Renal pelvis (tissue), 12 donors: Measurements from ENCODE around the gene NRGN. TPM values are rescaled to one million over a fixed set of nuclear protein-coding genes. Genes with fewer than 3 reads are reported as not detected.
A peak's percentile ranks its signal among the peaks of the same experiment; 100 is the strongest.

Source experiments
- DNase-seq: peaks from one replicate; pipeline ENCODE4 v3.0.0-alpha.2; 2013
- long read RNA-seq, 16 experiments: transcript quantifications; one replicate each; lab custom pipeline, GENCODE V29; 2026
- polyA plus RNA-seq, 3 donors: library from polyadenylated mRNA; unstranded; fragments of 120-200 nt; gene quantifications; one replicate each; pipeline ENCODE4 v1.2.1, GENCODE V29; 2013; ENCODE audit not compliant: insufficient read length in 3 of 3

The NRGN gene
- polyA plus RNA-seq: 10 to 100 TPM; 17.8 to 27.5 (median 19.6) TPM
- long read RNA-seq, donor 1, partial matches to known transcripts: 0 of 14 reads
- long read RNA-seq, donor 1, other reads (novel, unspliced or antisense): 14 of 14 reads
- long read RNA-seq, donor 2, partial matches to known transcripts: 0 of 19 reads
- long read RNA-seq, donor 2, other reads (novel, unspliced or antisense): 19 of 19 reads
- long read RNA-seq, donor 3, partial matches to known transcripts: 0 of 17 reads
- long read RNA-seq, donor 3, other reads (novel, unspliced or antisense): 17 of 17 reads
- long read RNA-seq, donor 4, partial matches to known transcripts: 7 of 39 reads
- long read RNA-seq, donor 4, other reads (novel, unspliced or antisense): 32 of 39 reads
- long read RNA-seq, donor 5, partial matches to known transcripts: 9 of 15 reads
- long read RNA-seq, donor 5, other reads (novel, unspliced or antisense): 6 of 15 reads
- long read RNA-seq, donor 6, partial matches to known transcripts: 7 of 14 reads
- long read RNA-seq, donor 6, other reads (novel, unspliced or antisense): 7 of 14 reads
- long read RNA-seq, donor 7, partial matches to known transcripts: 0 of 18 reads
- long read RNA-seq, donor 7, other reads (novel, unspliced or antisense): 18 of 18 reads
- long read RNA-seq, donor 8: 0 reads
- long read RNA-seq, donor 9, partial matches to known transcripts: 0 of 13 reads
- long read RNA-seq, donor 9, other reads (novel, unspliced or antisense): 13 of 13 reads
- long read RNA-seq, donor 10, partial matches to known transcripts: 0 of 10 reads
- long read RNA-seq, donor 10, other reads (novel, unspliced or antisense): 10 of 10 reads
- long read RNA-seq, donor 11, partial matches to known transcripts: 12 of 23 reads
- long read RNA-seq, donor 11, other reads (novel, unspliced or antisense): 11 of 23 reads
- long read RNA-seq, donor 12, partial matches to known transcripts: 100 of 135 reads
- long read RNA-seq, donor 12, other reads (novel, unspliced or antisense): 35 of 135 reads
- long read RNA-seq, donor 13, partial matches to known transcripts: 0 of 5 reads
- long read RNA-seq, donor 13, other reads (novel, unspliced or antisense): 5 of 5 reads
- long read RNA-seq, donor 14: 0 reads
- long read RNA-seq, donor 15, partial matches to known transcripts: 105 of 199 reads
- long read RNA-seq, donor 15, other reads (novel, unspliced or antisense): 94 of 199 reads
- long read RNA-seq, donor 16, partial matches to known transcripts: 5 of 16 reads
- long read RNA-seq, donor 16, other reads (novel, unspliced or antisense): 11 of 16 reads

DNA sequence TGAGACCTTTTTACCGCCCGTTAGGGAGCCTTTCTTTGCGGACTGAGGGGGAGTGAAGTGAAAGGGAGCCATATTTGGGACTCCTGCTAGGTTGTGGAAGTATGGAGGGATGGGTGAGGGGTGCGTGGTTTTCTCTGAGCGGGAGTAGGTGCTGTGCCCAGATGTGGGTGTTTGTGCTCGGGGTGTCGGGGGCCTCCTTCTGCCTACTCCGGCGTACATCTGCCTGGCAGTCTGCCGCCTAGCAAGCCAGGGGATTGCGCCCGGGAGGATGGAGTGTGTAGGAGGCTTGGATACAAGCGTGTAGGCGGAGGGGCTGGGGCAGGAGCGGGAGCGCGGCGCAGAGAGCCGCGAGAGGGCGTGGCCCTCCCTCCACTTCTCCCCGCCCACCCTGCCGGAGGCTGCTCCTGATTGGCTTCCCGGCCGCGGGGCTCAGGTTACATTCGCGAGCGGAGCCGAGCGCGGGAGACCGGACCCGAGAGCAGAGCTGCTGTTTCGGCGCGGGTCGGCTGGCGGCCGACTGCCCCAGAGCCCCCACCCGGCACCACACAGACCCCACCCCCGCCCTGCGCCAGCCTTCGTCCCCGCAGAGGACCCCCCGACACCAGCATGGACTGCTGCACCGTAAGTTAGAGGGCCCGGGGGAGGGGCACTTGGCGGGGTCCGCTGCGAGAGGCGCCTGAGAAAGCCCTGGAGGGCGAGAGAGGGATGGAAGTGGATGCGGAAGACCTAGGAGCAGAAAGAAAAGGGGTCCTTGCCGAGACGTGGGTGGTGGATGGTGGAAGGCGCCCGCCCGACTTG lies at the start of gene NRGN:
TSS of gene NRGN (plus strand) at position 464 of the 798 bp plus-strand sequence. CDS start at position 607, 143 bp downstream.
- peak; percentile 95 for DNase-seq

DNA sequence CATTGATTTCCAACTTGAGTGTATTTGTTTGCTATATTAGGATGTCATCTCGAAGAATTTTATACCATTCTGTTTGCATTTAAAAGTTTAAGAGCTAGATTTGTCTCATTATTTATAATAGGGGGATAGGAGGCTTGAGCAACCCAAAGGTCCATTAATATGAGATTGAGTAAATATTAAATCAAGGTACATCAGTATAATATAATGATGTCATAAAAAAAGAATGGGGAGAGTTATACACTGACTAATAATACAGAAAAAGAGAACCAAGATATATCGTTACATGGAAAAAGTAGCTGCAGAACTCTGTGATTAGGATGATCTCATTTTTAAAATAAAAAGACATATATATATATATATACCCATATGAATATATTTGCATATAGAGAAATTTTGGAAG lies 46.6 kb upstream of the NRGN start:
- DNase-seq: no peak

DNA sequence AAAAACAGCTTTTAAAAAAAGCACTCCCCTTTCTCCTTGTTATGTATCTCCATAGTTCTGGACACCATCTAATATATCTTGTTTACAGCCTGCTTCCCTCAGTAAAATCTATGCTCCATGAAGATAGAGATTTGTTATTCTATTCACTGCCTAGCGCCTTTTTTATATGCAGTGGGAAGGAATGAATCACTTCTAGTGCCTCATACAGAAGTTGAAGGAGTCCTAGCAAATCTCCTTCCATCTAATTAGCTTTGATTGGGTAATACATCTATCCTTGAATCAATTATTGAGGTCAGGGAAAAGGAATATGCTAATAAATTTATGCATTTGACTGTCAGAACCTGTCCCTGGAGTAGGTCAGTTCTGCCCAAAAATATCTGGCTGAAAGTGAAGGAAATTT lies 40.2 kb upstream of the NRGN start:
- no peak for DNase-seq

DNA sequence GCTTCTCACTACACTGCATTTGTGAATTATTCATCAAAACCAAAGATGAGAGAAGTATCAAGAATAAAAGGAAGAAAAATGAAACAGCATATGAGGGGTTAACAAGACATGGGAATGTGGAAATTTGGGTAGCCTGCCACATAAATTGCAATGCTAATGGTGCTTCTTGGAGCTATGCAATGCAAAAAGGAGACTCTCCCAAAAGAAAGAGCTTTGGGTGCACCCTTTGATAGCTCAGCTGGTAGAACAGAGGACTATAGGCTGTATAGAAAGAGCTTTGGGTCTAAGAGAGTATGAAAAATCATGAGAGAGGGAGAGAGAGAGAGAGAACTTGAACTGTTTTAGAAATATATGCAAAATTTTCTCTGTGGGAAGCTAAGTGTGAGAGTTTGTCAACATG lies 39.7 kb upstream of the NRGN start:
- no peak for DNase-seq

DNA sequence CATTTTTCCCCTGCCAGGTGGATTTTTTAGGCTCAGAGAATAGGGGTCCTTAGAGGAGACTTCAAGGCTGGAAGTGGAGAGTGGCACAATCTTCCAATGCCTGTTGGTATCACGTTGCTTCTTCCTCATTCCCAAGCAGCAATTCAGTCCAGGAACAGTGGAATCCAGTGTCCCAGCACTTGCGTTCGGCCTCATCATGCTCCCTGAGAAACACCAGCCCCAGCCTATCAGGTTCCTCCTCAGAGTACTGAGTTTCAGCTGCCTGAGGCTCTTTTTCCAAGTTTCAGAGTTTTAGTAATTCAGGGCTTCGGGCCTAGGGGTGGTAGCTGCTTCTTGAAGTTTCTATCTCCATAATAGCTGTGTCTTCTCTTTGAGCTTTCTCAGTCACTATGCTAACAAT lies 31.9 kb upstream of the NRGN start:
- DNase-seq: no peak

DNA sequence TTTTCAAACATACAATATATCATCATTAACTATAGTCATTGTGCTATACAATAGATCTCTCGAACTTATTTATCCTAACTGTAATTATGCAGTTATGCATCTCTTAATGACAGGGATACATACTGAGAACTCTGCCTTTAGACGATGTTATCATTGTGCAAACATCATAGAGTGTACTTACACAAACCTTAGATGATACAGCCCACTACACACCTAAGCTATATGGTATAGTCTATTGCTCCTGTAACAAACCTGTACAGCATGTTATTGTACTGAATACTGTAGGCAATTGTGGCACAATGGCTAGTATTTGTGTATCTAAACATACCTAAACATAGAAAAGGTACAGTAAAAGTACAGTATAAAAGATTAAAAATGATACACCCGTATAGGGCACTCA lies 27.4 kb upstream of the NRGN start:
- DNase-seq: no peak

DNA sequence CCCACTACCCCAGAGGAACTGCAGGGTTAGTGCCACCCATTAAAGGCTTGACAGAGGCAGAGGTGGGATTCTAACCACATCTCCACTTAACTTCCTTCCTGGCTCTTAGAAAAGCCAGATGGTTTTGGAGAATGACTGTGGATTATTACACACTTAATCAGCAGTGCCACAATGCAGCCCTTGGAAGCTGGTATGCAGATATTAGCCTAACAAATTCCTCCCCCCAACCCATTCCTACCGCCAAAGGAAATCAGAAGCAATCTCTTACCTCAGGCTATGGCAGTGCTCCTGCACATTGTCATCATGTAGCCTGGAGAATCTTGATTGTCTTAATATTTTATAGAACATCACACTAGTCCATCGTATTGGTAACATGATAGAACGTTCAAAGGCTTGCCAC lies 23.2 kb upstream of the NRGN start:
- DNase-seq: no peak

DNA sequence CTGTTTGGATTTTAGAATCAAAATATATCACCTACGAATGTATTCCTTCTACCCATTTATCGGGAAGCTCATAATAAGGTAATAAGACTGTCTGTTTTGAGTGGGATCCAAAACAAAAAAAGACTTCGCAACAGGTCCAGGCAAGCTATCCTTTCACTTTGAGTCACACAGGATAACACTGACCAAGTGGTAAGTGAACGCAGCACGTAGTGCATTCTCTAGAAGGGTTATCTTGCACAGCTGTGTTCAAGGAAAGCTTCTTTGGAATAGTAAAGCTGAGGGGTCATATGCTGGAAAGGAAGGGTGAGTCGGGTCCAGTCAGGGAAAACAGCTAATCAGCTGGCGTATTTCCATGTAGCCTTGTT lies 22.3 kb upstream of the NRGN start:
- DNase-seq: no peak

DNA sequence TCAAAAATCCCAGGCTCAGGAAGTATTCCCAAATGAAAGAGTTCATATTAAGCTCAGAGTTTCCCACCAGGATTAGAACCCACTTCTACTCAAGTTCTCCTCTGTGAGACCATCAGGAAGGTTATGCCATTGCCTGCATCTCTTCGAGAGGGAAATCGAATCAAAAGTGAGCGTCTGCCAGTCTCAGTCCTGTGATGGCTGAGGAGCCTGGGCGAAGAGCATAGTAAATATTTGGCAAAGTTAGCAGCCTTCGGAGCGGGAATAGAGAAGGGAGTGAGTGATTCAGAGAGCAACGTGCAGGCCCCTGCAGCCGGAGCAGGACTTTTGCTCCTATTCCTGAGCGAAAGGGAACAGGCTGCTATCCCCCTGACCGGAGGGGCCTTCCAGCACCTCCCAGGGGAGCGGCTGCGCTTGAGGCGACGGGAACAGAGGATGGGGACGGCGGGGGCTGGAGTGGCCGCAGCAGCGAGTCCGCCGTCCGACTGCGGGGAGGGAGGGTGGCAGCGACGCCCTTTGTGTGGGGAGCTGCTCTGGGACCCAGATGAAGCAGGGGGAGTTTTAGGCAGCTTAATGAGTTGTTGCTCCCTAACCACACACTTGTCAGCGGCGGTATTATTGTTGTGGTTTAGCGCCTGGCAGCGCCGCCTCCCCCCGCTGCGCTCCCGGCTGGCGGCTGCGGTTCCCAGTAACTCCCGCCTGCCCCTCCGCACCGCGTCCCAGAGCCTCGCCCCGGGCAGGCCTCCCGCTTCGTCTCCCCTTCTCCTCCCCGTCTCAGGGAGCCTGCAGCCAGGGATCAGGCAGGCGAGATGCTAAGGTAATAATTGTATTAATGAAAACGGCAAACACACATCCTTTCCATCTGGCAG lies 21.7 kb upstream of the NRGN start:
- DNase-seq: peak; percentile 27

DNA sequence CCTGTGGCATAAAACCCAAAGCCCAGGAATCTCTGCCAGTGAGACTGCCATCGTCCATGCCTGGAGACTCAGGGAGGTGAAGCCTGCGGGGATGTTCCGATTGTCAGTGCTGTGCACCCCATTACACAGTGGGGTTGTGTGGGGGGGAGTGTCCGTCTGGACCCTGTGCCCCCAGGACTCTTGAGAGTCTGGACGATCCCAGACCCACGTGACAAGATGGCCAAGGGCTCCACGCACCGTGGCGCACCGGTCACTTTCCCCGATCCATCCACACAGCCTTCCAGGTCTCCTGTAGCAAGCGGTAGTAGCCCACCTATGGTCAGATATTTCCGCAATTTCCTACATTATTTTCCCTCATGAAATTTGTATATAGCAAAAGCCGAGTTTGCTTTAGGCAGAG lies 20.9 kb upstream of the NRGN start:
- DNase-seq: no peak

DNA sequence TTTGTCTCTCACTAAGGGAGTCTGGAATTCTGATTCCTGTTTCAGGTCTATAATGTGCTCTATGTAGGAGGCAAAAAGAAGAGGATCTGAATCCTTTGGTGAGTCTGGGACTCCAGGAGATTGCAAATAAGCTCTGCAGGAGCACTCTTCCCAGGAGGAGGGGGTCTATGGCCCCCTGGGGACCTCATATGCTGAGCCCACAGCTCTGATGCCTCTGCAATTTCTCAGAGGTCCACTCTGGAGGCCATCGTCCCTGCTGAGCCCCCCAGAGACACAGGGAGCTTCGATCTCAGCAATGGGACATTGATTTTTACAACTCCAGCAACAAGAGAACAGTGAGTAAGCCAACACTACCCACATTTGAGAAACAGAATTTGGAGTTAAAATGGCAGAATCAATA lies 20.2 kb upstream of the NRGN start:
- DNase-seq: no peak

DNA sequence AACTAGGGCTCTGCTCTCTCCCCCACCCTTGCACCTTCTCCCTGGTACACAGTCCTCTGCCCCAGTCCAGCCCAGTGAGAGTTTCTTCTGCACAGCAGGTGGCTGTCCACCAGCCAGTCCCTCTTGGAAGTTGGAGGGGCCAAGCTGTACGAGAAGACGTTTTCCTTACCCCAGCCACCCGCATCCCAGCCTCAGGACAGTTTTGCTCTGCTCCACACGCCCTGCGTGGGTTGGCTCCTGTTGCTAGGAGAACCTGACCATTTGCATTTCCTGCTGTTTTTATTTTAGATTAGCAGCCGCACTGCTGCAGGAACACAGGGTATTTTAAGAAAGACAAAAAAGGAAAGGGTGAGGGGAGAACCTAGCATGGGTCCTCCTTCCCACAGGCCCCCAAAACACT lies 17.6 kb upstream of the NRGN start:
- no peak for DNase-seq

DNA sequence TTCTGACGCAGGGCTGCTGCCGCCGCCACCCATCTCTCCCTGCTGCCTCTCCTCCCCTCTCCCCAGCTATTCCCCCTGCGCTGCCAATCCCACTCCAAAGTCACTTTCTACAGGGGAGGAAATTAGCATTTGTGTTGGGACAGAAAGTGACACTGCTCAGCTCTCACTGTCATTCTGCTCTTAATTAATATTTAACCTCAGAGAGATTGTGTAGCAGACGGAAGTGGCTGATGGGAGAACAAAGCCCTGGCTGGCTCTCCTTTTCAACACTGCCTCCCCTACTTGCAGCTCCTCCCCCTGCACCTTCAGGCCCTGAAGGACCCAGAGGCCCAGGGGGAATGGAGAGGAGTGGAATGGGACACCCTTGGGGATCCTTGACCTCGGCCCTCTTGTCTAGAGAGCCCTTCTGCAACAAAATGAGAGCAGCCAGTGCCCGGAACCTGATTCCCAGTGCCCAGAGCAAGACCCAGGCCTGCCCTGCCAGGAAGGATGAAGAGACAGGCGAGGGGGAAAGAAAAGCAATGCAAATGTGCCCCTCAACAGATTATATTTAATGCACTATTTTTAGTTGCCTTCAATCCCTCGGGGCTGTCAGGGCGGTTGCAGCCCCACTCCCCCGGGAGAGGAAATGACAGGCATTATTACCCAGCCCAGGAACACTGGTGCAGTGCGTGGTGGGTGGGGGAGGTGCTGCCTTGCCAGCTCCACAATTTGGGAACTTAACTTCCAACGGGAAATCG lies 14.6 kb upstream of the NRGN start:
- DNase-seq: no peak

DNA sequence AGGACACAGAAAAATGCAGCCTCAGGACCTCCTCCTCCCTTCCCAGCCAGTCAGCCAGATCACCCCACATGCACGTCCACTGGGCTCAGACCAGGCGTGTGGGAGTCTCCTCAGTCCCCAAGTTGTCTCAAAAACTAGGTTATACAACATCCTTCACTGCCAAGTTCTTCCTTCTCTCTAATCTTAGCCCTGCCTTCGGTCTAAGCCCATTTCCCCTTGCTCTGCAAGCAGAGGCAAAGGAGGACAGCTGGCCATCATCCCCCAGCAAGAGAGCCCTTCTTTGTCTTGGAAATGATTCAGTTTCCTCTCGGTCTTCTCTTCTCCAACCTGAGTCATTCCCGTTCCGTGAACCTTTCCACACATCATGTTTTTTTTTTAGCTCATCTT lies 14.0 kb upstream of the NRGN start:
- no peak for DNase-seq

DNA sequence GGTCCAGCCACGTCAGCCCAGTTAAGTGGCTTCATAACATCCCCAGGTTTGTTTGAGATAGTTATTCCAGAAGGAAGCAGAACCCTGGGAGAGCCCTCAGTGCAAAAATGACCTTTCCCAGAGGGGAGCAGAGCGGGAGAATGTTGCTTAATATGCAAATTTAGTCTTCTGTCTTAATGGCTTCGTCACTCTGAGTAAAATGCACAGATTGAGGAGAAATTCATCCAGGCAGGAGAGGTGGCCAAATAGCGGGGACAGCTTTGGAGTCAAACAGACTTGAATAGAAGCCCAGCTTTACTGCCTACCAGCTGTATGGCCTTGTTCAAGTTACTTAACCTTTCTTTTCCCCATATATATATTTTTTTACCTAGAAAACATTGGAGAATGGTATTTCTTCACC lies 12.3 kb upstream of the NRGN start:
- DNase-seq: no peak

DNA sequence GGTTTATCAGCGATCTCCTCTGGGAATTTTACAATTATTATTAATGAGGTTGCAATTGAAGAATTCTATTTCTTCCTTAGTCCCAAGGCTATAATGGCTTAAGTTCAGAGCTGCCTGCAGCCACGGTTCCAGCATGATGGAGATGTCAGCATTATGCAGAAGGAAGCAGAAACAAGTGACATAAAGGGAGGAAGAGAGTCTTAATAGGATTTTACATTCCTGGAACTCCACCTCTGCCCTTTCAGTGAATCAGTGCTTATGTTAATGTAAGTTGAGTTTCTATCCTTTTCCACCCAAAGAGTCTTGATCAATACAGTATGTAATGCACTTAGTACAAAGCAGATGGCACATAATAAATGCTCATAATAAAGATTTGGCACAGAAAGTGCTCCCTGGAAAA lies 11.6 kb upstream of the NRGN start:
- no peak for DNase-seq

DNA sequence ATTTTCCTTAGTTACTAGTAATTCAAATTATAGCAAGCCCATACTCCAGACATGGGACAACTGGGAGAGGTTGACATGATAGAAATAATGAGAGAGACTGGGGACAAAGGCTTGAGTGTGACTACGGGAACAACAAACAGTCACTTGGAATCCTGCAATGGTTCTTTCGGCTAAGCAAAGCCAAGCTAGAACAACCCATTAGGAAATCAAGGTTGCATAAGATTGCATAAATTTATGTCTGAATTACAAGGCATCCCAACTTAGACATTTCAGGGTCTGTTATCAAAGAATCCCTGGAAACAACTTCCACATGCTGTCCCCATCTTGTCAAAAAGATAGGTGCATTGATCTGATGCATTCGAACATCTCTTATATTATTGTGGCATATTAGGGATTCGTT lies 10.2 kb upstream of the NRGN start:
- DNase-seq: no peak

DNA sequence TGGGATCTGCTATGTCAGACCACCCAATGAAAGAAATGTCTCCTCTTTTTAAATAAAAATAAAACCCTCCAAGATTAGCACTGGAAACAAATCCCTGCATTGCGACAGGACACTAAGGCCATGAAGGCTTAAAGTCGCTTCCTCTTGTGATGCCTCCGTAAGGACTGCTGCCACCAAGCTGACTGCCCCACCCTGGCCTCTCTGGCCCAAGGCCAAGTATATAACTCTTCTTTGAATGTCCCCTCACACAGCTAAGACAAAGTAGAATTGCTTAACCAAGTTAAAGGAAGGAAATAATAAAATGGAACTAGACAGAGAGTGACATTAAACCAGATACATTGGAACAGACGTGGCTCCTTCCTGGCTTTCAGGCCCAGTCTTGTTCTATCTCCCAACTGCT lies 7.5 kb upstream of the NRGN start:
- DNase-seq: no peak

DNA sequence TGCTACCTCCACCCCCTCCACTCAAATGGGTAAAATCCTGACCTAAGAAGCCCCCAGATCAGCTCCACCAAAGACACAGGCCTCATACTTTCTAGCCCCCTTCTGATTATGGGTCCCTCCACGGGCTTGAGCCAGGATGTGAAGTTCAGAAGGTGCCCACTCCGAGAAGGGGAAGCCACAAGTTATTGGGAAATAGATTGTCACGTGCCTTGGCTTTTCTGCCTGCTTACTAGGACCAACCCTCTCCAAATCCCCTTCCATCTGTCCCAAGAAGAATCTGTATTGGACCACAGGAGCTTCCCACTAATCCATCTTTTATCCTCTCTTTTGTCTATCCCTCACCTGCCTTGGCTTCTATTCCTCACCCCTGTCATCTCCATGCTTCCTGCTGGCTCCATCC lies 3.0 kb upstream of the NRGN start:
- DNase-seq: no peak
